Fibroblast of lung (primary cell): ENCODE results near the gene DEF6.

ENCODE experiments used
- EZH2 ChIP-seq: IDR thresholded peaks from 2 replicates; pipeline ENCODE4 v1.5.1; 2012; ENCODE audit warnings: low read length, control low read depth, mild to moderate bottlenecking; ENCODE audit errors: missing control alignments
- TF ChIP-seq, protein P1 (sequence below), 2 donors: IDR thresholded peaks in 1 of 2; conservative IDR thresholded peaks in 1 of 2; 1 replicate in 1 of 2; 2 replicates in 1 of 2; pipeline ENCODE4 v1.5.1; 2011 to 2012; ENCODE audit warnings: low read length in 2 of 2, control low read depth in 1 of 2, inconsistent platforms in 1 of 2, low read depth in 1 of 2, mild to moderate bottlenecking in 1 of 2

GRCh38 chr6:35262596-35262995, 35.0 kb upstream of the DEF6 start:
- no peak for TF ChIP-seq EZH2
- TF ChIP-seq, protein P1, sequence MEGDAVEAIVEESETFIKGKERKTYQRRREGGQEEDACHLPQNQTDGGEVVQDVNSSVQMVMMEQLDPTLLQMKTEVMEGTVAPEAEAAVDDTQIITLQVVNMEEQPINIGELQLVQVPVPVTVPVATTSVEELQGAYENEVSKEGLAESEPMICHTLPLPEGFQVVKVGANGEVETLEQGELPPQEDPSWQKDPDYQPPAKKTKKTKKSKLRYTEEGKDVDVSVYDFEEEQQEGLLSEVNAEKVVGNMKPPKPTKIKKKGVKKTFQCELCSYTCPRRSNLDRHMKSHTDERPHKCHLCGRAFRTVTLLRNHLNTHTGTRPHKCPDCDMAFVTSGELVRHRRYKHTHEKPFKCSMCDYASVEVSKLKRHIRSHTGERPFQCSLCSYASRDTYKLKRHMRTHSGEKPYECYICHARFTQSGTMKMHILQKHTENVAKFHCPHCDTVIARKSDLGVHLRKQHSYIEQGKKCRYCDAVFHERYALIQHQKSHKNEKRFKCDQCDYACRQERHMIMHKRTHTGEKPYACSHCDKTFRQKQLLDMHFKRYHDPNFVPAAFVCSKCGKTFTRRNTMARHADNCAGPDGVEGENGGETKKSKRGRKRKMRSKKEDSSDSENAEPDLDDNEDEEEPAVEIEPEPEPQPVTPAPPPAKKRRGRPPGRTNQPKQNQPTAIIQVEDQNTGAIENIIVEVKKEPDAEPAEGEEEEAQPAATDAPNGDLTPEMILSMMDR (conservative IDR thresholded peaks at IDR 0.05 in 1 of 2, IDR thresholded peaks at IDR 0.05 in 1 of 2; ENCODE audit: low read depth in 1 of 2, low read length in 2 of 2) = no peak
